Stomach smooth muscle (tissue), 2 donors: ENCODE measurements around the gene SMPD3.

Experiments used
- H3K27ac ChIP-seq: one replicate; pipeline ENCODE4 v1.7.0; 2013; ENCODE audit warnings: mild to moderate bottlenecking, low read length, inconsistent platforms
- H3K27me3 ChIP-seq, 2 donors: one replicate each; pipeline ENCODE4 v1.7.0; 2013; ENCODE audit warnings: low read length in 2 of 2; ENCODE audit not compliant: insufficient read depth in 2 of 2, control insufficient read depth in 1 of 2
- H3K36me3 ChIP-seq, 2 donors: one replicate each; pipeline ENCODE4 v1.7.0; 2013; ENCODE audit warnings: low read length in 2 of 2; ENCODE audit not compliant: control insufficient read depth in 2 of 2, insufficient read depth in 2 of 2
- H3K4me1 ChIP-seq: one replicate; pipeline ENCODE4 v1.7.0; 2013; ENCODE audit warnings: low read length; ENCODE audit not compliant: control insufficient read depth, insufficient read depth
- H3K4me3 ChIP-seq, 2 donors: one replicate each; pipeline ENCODE4 v1.7.0; 2013; ENCODE audit warnings: low read length in 2 of 2
- H3K9ac ChIP-seq, 2 donors: one replicate each; pipeline ENCODE4 v1.7.0; 2013; ENCODE audit warnings: low read length in 2 of 2, mild to moderate bottlenecking in 1 of 2
- H3K9me3 ChIP-seq, 2 donors: one replicate each; pipeline ENCODE4 v1.7.0; 2013; ENCODE audit warnings: low read length in 2 of 2; ENCODE audit not compliant: control insufficient read depth in 2 of 2
- donor health status: healthy.
- donor health status: Pancreatic carcinoma.

The SMPD3 gene

GRCh38 chr16:68374246-68374805 is 74.0 kb downstream of the SMPD3 start:
- no peaks in the 10 kb centered on the region for H3K27me3 ChIP-seq
- H3K4me1 ChIP-seq: no peaks in the 10 kb centered on the region
- H3K9ac ChIP-seq: no peak overlapping the region
- H3K36me3 ChIP-seq: no peaks in the 10 kb centered on the region
- no peak overlapping the region for H3K27ac ChIP-seq
- no peaks in the 10 kb centered on the region for H3K9me3 ChIP-seq
- no peak overlapping the region for H3K4me3 ChIP-seq

- no peak overlapping the region for H3K27ac ChIP-seq
- no peak overlapping the region for H3K9ac ChIP-seq
- H3K4me1 ChIP-seq: no peaks in the 10 kb centered on the region
- no peaks in the 10 kb centered on the region for H3K27me3 ChIP-seq
- H3K4me3 ChIP-seq: no peak overlapping the region
- H3K36me3 ChIP-seq: no peaks in the 10 kb centered on the region
- H3K9me3 ChIP-seq: no peaks in the 10 kb centered on the region
Observed at GRCh38 chr16:68373528-68374245, 74.6 kb downstream of the SMPD3 start.

GRCh38 chr16:68372806-68373205 is 75.5 kb downstream of the SMPD3 start:
- Histone ChIP-seq H3K4me1 (no peaks in the 10 kb centered on the region), H3K36me3 (no peaks in the 10 kb centered on the region), H3K27me3 (no peaks in the 10 kb centered on the region), H3K4me3 (no peak overlapping the region), H3K9me3 (no peaks in the 10 kb centered on the region), H3K9ac (no peak overlapping the region), H3K27ac (no peak overlapping the region)

DNA sequence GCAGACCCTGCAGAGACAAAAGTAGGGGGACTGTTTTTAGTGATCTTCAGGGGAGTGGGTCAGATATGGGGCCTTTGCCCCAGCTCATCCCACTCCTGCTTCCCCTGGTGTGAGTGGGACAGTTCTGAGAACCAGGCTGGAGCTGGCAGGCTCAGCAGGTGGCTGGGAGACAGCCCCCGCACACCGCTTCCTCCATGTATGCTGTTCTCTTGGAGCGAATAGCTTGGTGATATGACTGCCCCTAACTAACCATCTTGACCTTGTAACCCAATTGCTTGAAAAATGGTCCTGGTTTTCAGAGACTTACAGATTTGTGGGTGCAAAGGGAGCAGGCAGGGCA is 76.0 kb downstream of the SMPD3 start:
- no peak overlapping the region for H3K9ac ChIP-seq
- no peaks in the 10 kb centered on the region for H3K36me3 ChIP-seq
- H3K27me3 ChIP-seq: no peaks in the 10 kb centered on the region
- H3K4me3 ChIP-seq: no peak overlapping the region
- H3K9me3 ChIP-seq: no peaks in the 10 kb centered on the region
- no peaks in the 10 kb centered on the region for H3K4me1 ChIP-seq
- no peak overlapping the region for H3K27ac ChIP-seq

GRCh38 chr16:68371706-68372380 is 76.5 kb downstream of the SMPD3 start:
- Histone ChIP-seq H3K36me3 (no peaks in the 10 kb centered on the region), H3K27ac (no peak overlapping the region), H3K4me1 (no peaks in the 10 kb centered on the region), H3K27me3 (peaks cover 0 to 2% of the 10 kb centered on the region in 2 donors), H3K9ac (no peak overlapping the region), H3K9me3 (no peaks in the 10 kb centered on the region), H3K4me3 (no peak overlapping the region)

- no peak overlapping the region for H3K4me3 ChIP-seq
- H3K36me3 ChIP-seq: no peaks in the 10 kb centered on the region
- no peak overlapping the region for H3K27ac ChIP-seq
- peaks cover 4% of the 10 kb centered on the region in 2 donors for H3K27me3 ChIP-seq
- H3K9ac ChIP-seq: no peak overlapping the region
- H3K9me3 ChIP-seq: no peaks in the 10 kb centered on the region
- H3K4me1 ChIP-seq: no peaks in the 10 kb centered on the region
Observed at GRCh38 chr16:68371276-68371651, 77.0 kb downstream of the SMPD3 start.

DNA sequence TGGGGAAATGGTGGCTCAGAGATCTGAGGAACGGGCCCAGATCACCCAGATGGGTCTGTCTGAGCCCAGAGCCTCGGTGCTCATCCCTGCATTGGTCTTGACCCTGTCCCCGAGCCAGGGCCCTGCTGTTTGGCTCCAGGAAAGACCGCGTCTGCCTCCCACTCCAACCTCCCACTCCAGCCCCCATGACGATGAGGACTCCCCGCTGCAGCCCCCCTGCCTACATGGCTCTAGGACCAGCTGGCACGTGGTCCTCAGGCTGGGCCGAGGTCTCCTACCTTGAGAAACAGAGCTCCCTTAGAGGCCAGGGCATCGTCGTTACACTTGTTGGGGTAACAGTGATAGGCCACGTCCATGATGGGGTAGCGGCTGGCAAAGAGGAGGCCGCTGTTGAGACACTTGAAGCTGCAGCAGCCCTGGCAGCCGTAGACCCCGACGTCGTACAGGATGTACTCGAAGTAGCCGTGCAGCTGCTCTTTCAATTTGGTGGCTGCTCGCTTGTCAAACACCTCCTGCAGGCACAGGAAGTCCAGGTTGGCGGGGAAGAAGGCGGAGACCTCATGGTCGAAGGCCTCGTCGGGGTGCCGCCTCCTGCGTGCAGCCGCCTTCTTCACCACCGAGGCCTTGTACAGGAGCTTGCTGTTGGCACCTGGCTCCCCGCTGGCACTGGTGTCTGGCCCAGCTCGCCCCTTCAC is 77.6 kb downstream of the SMPD3 start:
- no peaks in the 10 kb centered on the region for H3K36me3 ChIP-seq
- H3K27me3 ChIP-seq: peaks cover 8 to 9% of the 10 kb centered on the region in 2 donors
- no peaks in the 10 kb centered on the region for H3K4me1 ChIP-seq
- H3K9me3 ChIP-seq: no peaks in the 10 kb centered on the region
- no peak overlapping the region for H3K27ac ChIP-seq
- H3K4me3 ChIP-seq: no peak overlapping the region
- no peak overlapping the region for H3K9ac ChIP-seq

GRCh38 chr16:68369697-68370580 is 78.4 kb downstream of the SMPD3 start:
- no peak overlapping the region for H3K9ac ChIP-seq
- H3K27ac ChIP-seq: no peak overlapping the region
- H3K4me1 ChIP-seq: no peaks in the 10 kb centered on the region
- no peaks in the 10 kb centered on the region for H3K9me3 ChIP-seq
- peaks cover 16 to 17% of the 10 kb centered on the region in 2 donors for H3K27me3 ChIP-seq
- H3K36me3 ChIP-seq: no peaks in the 10 kb centered on the region
- H3K4me3 ChIP-seq: no peak overlapping the region

DNA sequence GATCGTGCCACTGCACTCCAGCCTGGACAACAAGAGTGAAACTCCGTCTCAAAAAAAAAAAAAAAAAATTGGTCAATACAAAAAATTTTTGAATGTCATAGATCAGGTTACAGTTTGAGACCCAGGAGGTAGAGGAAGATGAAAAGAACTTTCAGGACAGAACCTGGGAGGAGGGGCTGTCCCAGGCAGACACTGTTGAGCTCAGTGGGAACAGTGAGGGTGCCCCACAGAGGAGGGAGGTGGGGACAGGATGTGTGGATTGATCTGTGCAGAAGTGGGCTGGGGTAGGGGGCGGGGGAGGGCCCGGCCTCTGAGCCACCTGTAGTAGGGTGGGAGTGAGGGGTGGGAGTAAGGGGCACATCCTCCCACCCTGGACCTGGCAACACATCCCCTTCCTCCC is 79.1 kb downstream of the SMPD3 start:
- Histone ChIP-seq H3K4me3 (no peak overlapping the region), H3K9me3 (no peaks in the 10 kb centered on the region), H3K36me3 (no peaks in the 10 kb centered on the region), H3K4me1 (no peaks in the 10 kb centered on the region), H3K27me3 (peaks cover 17 to 20% of the 10 kb centered on the region in 2 donors), H3K9ac (no peak overlapping the region), H3K27ac (no peak overlapping the region)

DNA sequence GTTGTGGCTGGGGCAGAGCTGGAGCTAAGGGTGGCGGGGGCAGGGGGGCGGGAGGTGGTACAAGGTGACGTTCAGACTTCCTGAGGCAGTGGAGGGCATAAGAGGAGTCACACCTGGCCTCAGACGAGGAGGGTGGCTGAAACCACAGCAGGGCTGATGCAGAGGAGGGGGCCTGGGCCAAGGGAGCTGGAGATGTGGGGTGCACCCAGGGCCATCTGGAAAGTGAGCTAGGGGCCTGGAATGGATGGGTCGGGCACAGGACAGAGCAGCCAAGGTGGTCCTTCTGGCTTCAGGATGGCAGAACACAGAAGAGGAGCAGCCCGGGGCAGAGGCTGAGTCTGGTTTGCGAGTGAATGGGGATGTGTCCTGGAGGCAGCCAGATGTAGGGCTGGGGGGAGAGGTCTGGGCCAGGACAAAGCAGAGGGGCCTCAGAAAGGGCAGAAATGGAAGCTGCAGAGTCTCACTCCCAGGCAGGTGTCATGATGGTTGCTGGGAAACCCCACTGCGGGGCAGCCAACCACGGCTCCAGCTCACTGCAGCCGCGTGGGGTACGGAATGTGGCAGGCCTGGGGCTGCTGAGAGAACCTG is 79.9 kb downstream of the SMPD3 start:
- Histone ChIP-seq H3K4me3 (no peak overlapping the region), H3K27me3 (peaks cover 17 to 26% of the 10 kb centered on the region in 2 donors), H3K9ac (no peak overlapping the region), H3K27ac (no peak overlapping the region), H3K36me3 (no peaks in the 10 kb centered on the region), H3K9me3 (no peaks in the 10 kb centered on the region), H3K4me1 (no peaks in the 10 kb centered on the region)
